Endothelial cell (in vitro differentiated cells): ENCODE data around the gene ALAS1. TPM values are rescaled to one million over a fixed set of nuclear protein-coding genes. Genes with fewer than 3 reads are reported as not detected.
"Not testable (repeated sequence)": the region's sequence is repeated elsewhere in the genome, so short reads cannot be mapped to it uniquely, and the experiment has no call there.

ENCODE experiments used
- DNase-seq: peaks from one replicate; pipeline ENCODE4 v3.0.0; 2021; ENCODE audit warnings: low spot score
- H3K27ac Mint-ChIP-seq: one replicate; pipeline ENCODE4 v1.8.0; 2021; ENCODE audit warnings: mixed read lengths, inconsistent platforms; ENCODE audit not compliant: unreplicated experiment
- H3K27me3 Mint-ChIP-seq: one replicate; pipeline ENCODE4 v1.8.0; 2021; ENCODE audit warnings: mild to moderate bottlenecking, moderate library complexity, mixed read lengths, inconsistent platforms; ENCODE audit not compliant: unreplicated experiment
- H3K36me3 Mint-ChIP-seq: one replicate; pipeline ENCODE4 v1.8.0; 2021; ENCODE audit warnings: mild to moderate bottlenecking, low read depth, mixed read lengths, inconsistent platforms; ENCODE audit not compliant: unreplicated experiment
- H3K4me1 Mint-ChIP-seq: one replicate; pipeline ENCODE4 v1.8.0; 2021; ENCODE audit warnings: mild to moderate bottlenecking, mixed read lengths, inconsistent platforms; ENCODE audit not compliant: unreplicated experiment
- H3K4me3 Mint-ChIP-seq: one replicate; pipeline ENCODE4 v1.8.0; 2021; ENCODE audit warnings: mild to moderate bottlenecking, mixed read lengths, inconsistent platforms; ENCODE audit not compliant: unreplicated experiment
- H3K9me3 Mint-ChIP-seq: one replicate; pipeline ENCODE4 v1.8.0; 2021; ENCODE audit warnings: mixed read lengths, inconsistent platforms; ENCODE audit not compliant: unreplicated experiment
- total RNA-seq: library from RNA; stranded (reverse); fragmentation: NEBNext Ultra II Directional; extraction: Animal tissue kit (Norgen Biotek cat#: 25700); gene quantifications from one replicate; pipeline ENCODE4 v1.2.1, GENCODE V29; 2021; ENCODE audit not compliant: unreplicated experiment
- TF ChIP-seq, protein P1 (sequence below): fragments of 200-600 bp; sonication (generic); IDR thresholded peaks from one replicate; pipeline ENCODE4 v1.5.0; 2021; ENCODE audit warnings: antibody characterized with exemption; ENCODE audit not compliant: unreplicated experiment

Gene ALAS1
- total RNA-seq, 1 donor from 2014 or later, result 59.1 TPM

- TF ChIP-seq, protein P1, sequence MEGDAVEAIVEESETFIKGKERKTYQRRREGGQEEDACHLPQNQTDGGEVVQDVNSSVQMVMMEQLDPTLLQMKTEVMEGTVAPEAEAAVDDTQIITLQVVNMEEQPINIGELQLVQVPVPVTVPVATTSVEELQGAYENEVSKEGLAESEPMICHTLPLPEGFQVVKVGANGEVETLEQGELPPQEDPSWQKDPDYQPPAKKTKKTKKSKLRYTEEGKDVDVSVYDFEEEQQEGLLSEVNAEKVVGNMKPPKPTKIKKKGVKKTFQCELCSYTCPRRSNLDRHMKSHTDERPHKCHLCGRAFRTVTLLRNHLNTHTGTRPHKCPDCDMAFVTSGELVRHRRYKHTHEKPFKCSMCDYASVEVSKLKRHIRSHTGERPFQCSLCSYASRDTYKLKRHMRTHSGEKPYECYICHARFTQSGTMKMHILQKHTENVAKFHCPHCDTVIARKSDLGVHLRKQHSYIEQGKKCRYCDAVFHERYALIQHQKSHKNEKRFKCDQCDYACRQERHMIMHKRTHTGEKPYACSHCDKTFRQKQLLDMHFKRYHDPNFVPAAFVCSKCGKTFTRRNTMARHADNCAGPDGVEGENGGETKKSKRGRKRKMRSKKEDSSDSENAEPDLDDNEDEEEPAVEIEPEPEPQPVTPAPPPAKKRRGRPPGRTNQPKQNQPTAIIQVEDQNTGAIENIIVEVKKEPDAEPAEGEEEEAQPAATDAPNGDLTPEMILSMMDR, result no peak
- H3K36me3 Mint-ChIP-seq, result no peaks in the 10 kb centered on the region
- H3K27me3 Mint-ChIP-seq, result peaks cover 2% of the 10 kb centered on the region
- no peak for DNase-seq
- H3K9me3 Mint-ChIP-seq, result no peaks in the 10 kb centered on the region
- no peak overlapping the region for H3K4me3 Mint-ChIP-seq
- H3K27ac Mint-ChIP-seq, result no peak overlapping the region
- H3K4me1 Mint-ChIP-seq, result peaks cover 3% of the 10 kb centered on the region
These were observed 20.3 kb upstream of the ALAS1 start for GRCh38 chr3:52177701-52178042.

GRCh38 chr3:52178126-52178525 lies 19.8 kb upstream of the ALAS1 start:
- H3K36me3 Mint-ChIP-seq, DNase-seq, H3K4me3 Mint-ChIP-seq, H3K4me1 Mint-ChIP-seq, H3K27me3 Mint-ChIP-seq, H3K9me3 Mint-ChIP-seq, H3K27ac Mint-ChIP-seq: not testable (repeated sequence)

DNA sequence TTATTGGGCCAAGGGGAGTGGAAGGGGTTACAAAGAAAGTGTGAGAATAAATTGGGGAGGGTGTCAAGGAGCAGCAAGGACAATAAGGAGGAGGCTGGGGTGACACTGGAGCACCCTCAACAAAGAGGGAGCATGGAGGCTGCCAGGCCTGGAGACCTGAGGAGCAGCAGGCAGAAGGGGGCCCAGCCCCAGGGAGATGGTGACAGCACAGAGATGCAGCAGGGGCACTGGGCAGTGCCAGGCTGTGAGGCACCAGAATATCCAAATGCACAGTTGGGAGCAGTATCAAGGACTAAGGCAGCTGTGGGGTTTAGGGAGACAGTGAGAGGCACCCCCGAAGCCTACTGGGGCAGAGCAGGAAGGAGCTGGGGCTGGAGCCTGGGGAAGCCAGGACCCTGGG lies 19.4 kb upstream of the ALAS1 start:
- Mint-ChIP-seq H3K36me3 (no peaks in the 10 kb centered on the region), H3K4me3 (no peak overlapping the region), H3K4me1 (peaks cover 3% of the 10 kb centered on the region), H3K9me3 (no peaks in the 10 kb centered on the region), H3K27ac (no peak overlapping the region), H3K27me3 (peaks cover 2% of the 10 kb centered on the region)
- DNase-seq, result no peak
- TF ChIP-seq, protein P1, result no peak

DNA sequence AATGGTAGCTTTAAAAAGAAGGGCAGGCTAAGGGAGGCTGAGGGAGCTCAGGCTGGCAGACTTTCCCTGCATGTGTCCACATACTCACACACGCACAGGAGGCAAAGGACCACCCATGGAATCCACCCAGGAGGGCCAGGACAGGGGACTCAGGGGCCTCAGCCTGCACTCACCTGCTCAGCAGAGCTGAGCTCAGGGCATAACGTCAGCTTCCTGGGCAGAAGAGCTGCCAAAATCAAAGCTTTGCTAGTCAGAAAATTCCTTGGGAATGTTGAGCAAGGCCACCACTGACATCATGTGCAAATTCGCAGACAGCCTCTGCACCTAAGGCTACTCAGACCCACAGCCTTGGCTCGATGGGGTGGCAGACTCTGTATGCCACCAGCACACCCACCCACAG lies 16.4 kb upstream of the ALAS1 start:
- Mint-ChIP-seq H3K9me3 (no peaks in the 10 kb centered on the region), H3K36me3 (peaks cover 4% of the 10 kb centered on the region), H3K4me1 (peaks cover 2% of the 10 kb centered on the region), H3K4me3 (no peak overlapping the region), H3K27ac (no peak overlapping the region), H3K27me3 (peaks cover 4% of the 10 kb centered on the region)
- DNase-seq, result no peak
- TF ChIP-seq, protein P1, result no peak

DNA sequence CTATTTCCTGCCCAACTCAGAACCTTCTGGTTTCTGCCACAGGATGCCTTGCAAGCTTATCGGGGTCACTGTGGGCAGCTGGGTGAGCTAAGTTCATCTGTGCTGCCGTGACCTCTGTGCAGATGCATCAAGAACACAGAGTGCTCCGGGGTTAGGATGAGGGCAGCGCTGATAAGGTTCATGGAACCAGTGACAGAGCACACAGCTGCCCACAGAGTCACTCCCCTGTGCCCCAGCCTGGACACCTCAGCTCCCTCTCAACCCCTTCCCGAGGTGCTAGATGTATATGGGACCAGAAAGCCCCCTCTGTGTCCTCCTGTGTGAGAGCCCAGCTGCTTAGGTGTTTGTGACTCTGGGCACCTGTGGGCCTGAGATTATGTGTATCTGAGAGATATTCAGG lies 15.8 kb upstream of the ALAS1 start:
- Mint-ChIP-seq H3K27ac (peak overlapping the region; percentile 14), H3K36me3 (peaks cover 4% of the 10 kb centered on the region), H3K4me1 (no peaks in the 10 kb centered on the region), H3K9me3 (no peaks in the 10 kb centered on the region), H3K27me3 (peaks cover 2% of the 10 kb centered on the region), H3K4me3 (no peak overlapping the region)
- TF ChIP-seq, protein P1, result no peak
- DNase-seq, result no peak

- Mint-ChIP-seq H3K4me3 (no peak overlapping the region), H3K4me1 (no peaks in the 10 kb centered on the region), H3K36me3 (peaks cover 4% of the 10 kb centered on the region), H3K9me3 (no peaks in the 10 kb centered on the region), H3K27me3 (peaks cover 2% of the 10 kb centered on the region), H3K27ac (peak overlapping the region; percentile 14)
- DNase-seq, result no peak
- TF ChIP-seq, protein P1, result no peak
These were observed 15.3 kb upstream of the ALAS1 start for GRCh38 chr3:52182691-52183090.
